Uterus (tissue), 4 donors: ENCODE data around the gene STUB1. TPM values are rescaled to one million over a fixed set of nuclear protein-coding genes. Genes with fewer than 3 reads are reported as not detected.

Source experiments
- DNase-seq, 2 donors: peaks; one replicate each; pipeline ENCODE4 v3.0.0-alpha.2; 2019 to 2020
- H3K27ac ChIP-seq, 2 donors: fragments of 200-600 bp; sonication (generic); 1 replicate in 1 of 2; 2 replicates in 1 of 2; pipeline ENCODE4 v1.5.1; 2016 to 2018
- H3K27me3 ChIP-seq, 2 donors: fragments of 200-600 bp; sonication (generic); one replicate each; pipeline ENCODE4 v1.5.1; 2018 to 2019; ENCODE audit warnings: control low read depth in 1 of 2
- H3K36me3 ChIP-seq, 2 donors: fragments of 200-600 bp; sonication (generic); one replicate each; pipeline ENCODE4 v1.5.1; 2019; ENCODE audit warnings: control low read depth in 1 of 2
- H3K4me1 ChIP-seq, 2 donors: fragments of 200-600 bp; sonication (generic); one replicate each; pipeline ENCODE4 v1.5.1; 2018 to 2019; ENCODE audit warnings: control low read depth in 1 of 2
- H3K4me3 ChIP-seq, 2 donors: fragments of 200-600 bp; sonication (generic); 1 replicate in 1 of 2; 2 replicates in 1 of 2; pipeline ENCODE4 v1.5.1; 2018 to 2019; ENCODE audit warnings: mild to moderate bottlenecking in 1 of 2
- H3K9me3 ChIP-seq, 2 donors: fragments of 200-600 bp; sonication (generic); one replicate each; pipeline ENCODE4 v1.5.1; 2019; ENCODE audit warnings: control low read depth in 1 of 2
- CTCF ChIP-seq, 4 experiments: fragments of 200-600 bp in 2 of 4; fragments of 450-650 bp in 2 of 4; sonication (generic) in 2 of 4; IDR thresholded peaks; one replicate each; pipeline ENCODE4 v1.5.1; 2016 to 2019; ENCODE audit warnings: antibody characterized with exemption in 4 of 4, mild to moderate bottlenecking in 2 of 4, moderate library complexity in 1 of 4
- POLR2A ChIP-seq, 2 donors: fragments of 450-650 bp; IDR thresholded peaks; one replicate each; pipeline ENCODE4 v1.6.1; 2016; ENCODE audit warnings: antibody characterized with exemption in 2 of 2, mild to moderate bottlenecking in 1 of 2, moderate library complexity in 1 of 2
- intact Hi-C: fragments of 100-400 bp; cut with DNase I; formaldehyde crosslinking; loops from one replicate; pipeline ENCODE4 v1.15.1; 2023; ENCODE audit warnings: low total_unique reads
- total RNA-seq, 4 donors: library from RNA; depleted of rRNA in 3 of 4; stranded (reverse); fragments of >200 nt in 3 of 4; gene quantifications; one replicate each; pipeline versions ENCODE4 v1.1.0 to v1.2.4, GENCODE V29; 2014 to 2023
- donor health status: DM: yes; HTN: yes; CAD: no.

Gene STUB1
- total RNA-seq, 4 donors from 2014 or later, result 62.7 to 212 (median 93.3) TPM

- Histone ChIP-seq H3K9me3 (no peaks in the 10 kb centered on the region), H3K4me3 (no peak overlapping the region), H3K4me1 (peaks cover 0 to 6% of the 10 kb centered on the region in 2 donors), H3K27ac (peak overlapping the region; percentile 48 to 84), H3K36me3 (no peaks in the 10 kb centered on the region), H3K27me3 (no peaks in the 10 kb centered on the region)
- intact Hi-C loops, result no loop called here
- DNase-seq, result no peak
- TF ChIP-seq CTCF (IDR thresholded peaks at IDR 0.05) (no peak), POLR2A (IDR thresholded peaks at IDR 0.05) (no peak)
Observed at GRCh38 chr16:640614-641013, 39.6 kb upstream of the STUB1 start.

GRCh38 chr16:641326-642188, 38.7 kb upstream of the STUB1 start, which contains the start of gene MCRIP2:
TSS of gene MCRIP2 (plus strand) at chr16:641828. CDS start at chr16:641992, 164 bp downstream.
- intact Hi-C loops, result no loop called here
- Histone ChIP-seq H3K9me3 (no peaks in the 10 kb centered on the region), H3K27ac (peak within 1 kb of the TSS; percentile 48 to 84), H3K27me3 (no peaks in the 10 kb centered on the region), H3K36me3 (no peaks in the 10 kb centered on the region), H3K4me3 (peak within 1 kb of the TSS; percentile 36 to 72), H3K4me1 (peaks cover 0 to 6% of the 10 kb centered on the region in 2 donors)
- TF ChIP-seq CTCF (IDR thresholded peaks at IDR 0.05) (no peak), POLR2A (IDR thresholded peaks at IDR 0.05) (peak in 1 of 2 donors; percentile 58)
- peak; percentile 75 to 86 for DNase-seq

GRCh38 chr16:642189-643049, 37.8 kb upstream of the STUB1 start:
- H3K4me3 ChIP-seq, result peak overlapping the region; percentile 36 to 72
- TF ChIP-seq CTCF (IDR thresholded peaks at IDR 0.05) (no peak), POLR2A (IDR thresholded peaks at IDR 0.05) (no peak)
- H3K27me3 ChIP-seq, result no peaks in the 10 kb centered on the region
- H3K27ac ChIP-seq, result peak overlapping the region; percentile 3 to 19
- no peaks in the 10 kb centered on the region for H3K9me3 ChIP-seq
- H3K4me1 ChIP-seq, result peaks cover 0 to 5% of the 10 kb centered on the region in 2 donors
- H3K36me3 ChIP-seq, result no peaks in the 10 kb centered on the region
- intact Hi-C loops, result no loop called here
- no peak for DNase-seq

- TF ChIP-seq CTCF (IDR thresholded peaks at IDR 0.05) (no peak), POLR2A (IDR thresholded peaks at IDR 0.05) (no peak)
- peaks cover 0 to 7% of the 10 kb centered on the region in 2 donors for H3K4me1 ChIP-seq
- DNase-seq, result no peak
- intact Hi-C loops, result no loop called here
- H3K36me3 ChIP-seq, result no peaks in the 10 kb centered on the region
- no peak overlapping the region for H3K27ac ChIP-seq
- H3K4me3 ChIP-seq, result peak overlapping the region in 1 of 2 donors; percentile 72
- no peaks in the 10 kb centered on the region for H3K9me3 ChIP-seq
- H3K27me3 ChIP-seq, result no peaks in the 10 kb centered on the region
Observed at GRCh38 chr16:643050-643368, 37.2 kb upstream of the STUB1 start.
